Neural cell (in vitro differentiated cells): ENCODE data around the gene CDK4.

Source experiments
- CTCF ChIP-seq: fragments of 450-650 bp; IDR thresholded peaks from 2 replicates; pipeline ENCODE4 v1.5.1; 2014; ENCODE audit warnings: antibody characterized with exemption, mild to moderate bottlenecking, moderate library complexity; ENCODE audit not compliant: poor library complexity, severe bottlenecking
- EZH2 ChIP-seq: fragments of 200-600, 300-800 bp; shearing (Covaris generic), sonication (generic); IDR thresholded peaks from 2 replicates; pipeline ENCODE4 v1.6.1; 2014; ENCODE audit warnings: antibody characterized with exemption, low read length, borderline replicate concordance, mild to moderate bottlenecking; ENCODE audit not compliant: insufficient read depth, poor library complexity, severe bottlenecking
- MXI1 ChIP-seq: fragments of 450-650 bp; conservative IDR thresholded peaks from 2 replicates; pipeline ENCODE4 v1.6.1; 2014; ENCODE audit warnings: antibody characterized with exemption, mild to moderate bottlenecking; ENCODE audit not compliant: poor library complexity, severe bottlenecking
- POLR2AphosphoS5 ChIP-seq: IDR thresholded peaks from 2 replicates; pipeline ENCODE4 v1.6.1; 2012
- RAD21 ChIP-seq: fragments of 450-650 bp; conservative IDR thresholded peaks from 2 replicates; pipeline ENCODE4 v1.6.1; 2014; ENCODE audit warnings: antibody characterized with exemption, mild to moderate bottlenecking, moderate library complexity
- REST ChIP-seq: IDR thresholded peaks from 2 replicates; pipeline ENCODE4 v1.6.1; 2012; ENCODE audit warnings: borderline replicate concordance
- SMC3 ChIP-seq: fragments of 450-650 bp; conservative IDR thresholded peaks from 2 replicates; pipeline ENCODE4 v1.6.1; 2014; ENCODE audit warnings: antibody characterized with exemption, mild to moderate bottlenecking, moderate library complexity; ENCODE audit not compliant: poor library complexity
- TAF1 ChIP-seq: IDR thresholded peaks from 2 replicates; pipeline ENCODE4 v1.6.1; 2012; ENCODE audit warnings: low read depth

GRCh38 chr12:57712701-57713100 lies 39.4 kb downstream of the CDK4 start:
- TF ChIP-seq REST (no peak), CTCF (no peak), EZH2 (no peak), SMC3 (no peak), POLR2AphosphoS5 (no peak), RAD21 (no peak), MXI1 (no peak), TAF1 (no peak)
